IMR-90 (cell line): ENCODE measurements around the gene UBASH3B.

ENCODE experiments used
- BHLHE40 ChIP-seq: fragments of 150-350 bp; IDR thresholded peaks from 2 replicates; pipeline ENCODE4 v1.6.1; 2016; ENCODE audit warnings: mild to moderate bottlenecking, low read depth, low read length
- CEBPB ChIP-seq: IDR thresholded peaks from 2 replicates; pipeline ENCODE4 v1.6.1; 2012; ENCODE audit warnings: low read depth, low read length, improper control_type of control experiment
- CHD1 ChIP-seq: IDR thresholded peaks from 2 replicates; pipeline ENCODE4 v1.6.1; 2012; ENCODE audit warnings: low read depth, low read length, improper control_type of control experiment
- MAFK ChIP-seq: IDR thresholded peaks from 2 replicates; pipeline ENCODE4 v1.6.1; 2012; ENCODE audit warnings: low read depth, low read length, improper control_type of control experiment
- MAZ ChIP-seq: IDR thresholded peaks from 2 replicates; pipeline ENCODE4 v1.6.1; 2012; ENCODE audit warnings: low read depth, mild to moderate bottlenecking, low read length, improper control_type of control experiment, moderate library complexity, borderline replicate concordance
- MXI1 ChIP-seq: IDR thresholded peaks from 2 replicates; pipeline ENCODE4 v1.6.1; 2012; ENCODE audit warnings: low read depth, mild to moderate bottlenecking, low read length, moderate library complexity, borderline replicate concordance
- NFE2L2 ChIP-seq: fragments of 150-350 bp; IDR thresholded peaks from 2 replicates; pipeline ENCODE4 v1.6.1; 2016; ENCODE audit warnings: low read depth, mild to moderate bottlenecking, low read length
- POLR2A ChIP-seq: IDR thresholded peaks from 2 replicates; pipeline ENCODE4 v1.6.1; 2012; ENCODE audit warnings: mild to moderate bottlenecking, low read depth, low read length
- RAD21 ChIP-seq: IDR thresholded peaks from 2 replicates; pipeline ENCODE4 v1.6.1; 2012; ENCODE audit warnings: low read length, improper control_type of control experiment
- RCOR1 ChIP-seq: IDR thresholded peaks from 2 replicates; pipeline ENCODE4 v1.6.1; 2012; ENCODE audit warnings: mild to moderate bottlenecking, low read length, improper control_type of control experiment; ENCODE audit not compliant: insufficient replicate concordance
- RFX5 ChIP-seq: IDR thresholded peaks from 2 replicates; pipeline ENCODE4 v1.8.0; 2012; ENCODE audit warnings: low read depth, mild to moderate bottlenecking, low read length, moderate library complexity
- SMC3 ChIP-seq: fragments of 150-350 bp; IDR thresholded peaks from 2 replicates; pipeline ENCODE4 v1.6.1; 2016; ENCODE audit warnings: low read depth, mild to moderate bottlenecking, antibody characterized with exemption, low read length, moderate library complexity
- TF ChIP-seq, protein P1 (sequence below): conservative IDR thresholded peaks from 2 replicates; pipeline ENCODE4 v1.5.1; 2012; ENCODE audit warnings: mild to moderate bottlenecking, low read depth, low read length, improper control_type of control experiment
- TF ChIP-seq, protein P2 (sequence below): fragments of 150-350 bp; IDR thresholded peaks from 2 replicates; pipeline ENCODE4 v1.6.1; 2016; ENCODE audit warnings: low read depth, mild to moderate bottlenecking, low read length, moderate library complexity, borderline replicate concordance

DNA sequence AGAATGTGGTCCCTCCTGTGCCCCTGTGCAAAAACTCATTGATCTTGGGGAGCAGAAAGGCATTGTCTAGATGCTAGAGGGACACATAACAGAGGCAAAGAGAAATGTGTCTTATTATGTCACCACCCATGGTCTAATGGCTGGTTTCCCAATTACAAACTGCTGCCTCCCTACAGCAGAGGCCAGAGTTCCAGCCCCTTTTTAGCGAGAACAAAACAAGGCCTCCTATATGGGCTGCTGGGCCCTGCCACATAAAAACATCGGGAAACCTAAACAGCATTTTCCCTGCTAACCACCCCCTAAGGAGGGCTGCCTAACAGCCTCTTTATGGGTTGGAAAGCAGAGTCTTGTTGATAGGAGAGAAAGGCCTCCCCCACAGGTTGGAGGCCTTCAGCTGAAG, 107.6 kb downstream of the UBASH3B start:
- TF ChIP-seq, protein P1, sequence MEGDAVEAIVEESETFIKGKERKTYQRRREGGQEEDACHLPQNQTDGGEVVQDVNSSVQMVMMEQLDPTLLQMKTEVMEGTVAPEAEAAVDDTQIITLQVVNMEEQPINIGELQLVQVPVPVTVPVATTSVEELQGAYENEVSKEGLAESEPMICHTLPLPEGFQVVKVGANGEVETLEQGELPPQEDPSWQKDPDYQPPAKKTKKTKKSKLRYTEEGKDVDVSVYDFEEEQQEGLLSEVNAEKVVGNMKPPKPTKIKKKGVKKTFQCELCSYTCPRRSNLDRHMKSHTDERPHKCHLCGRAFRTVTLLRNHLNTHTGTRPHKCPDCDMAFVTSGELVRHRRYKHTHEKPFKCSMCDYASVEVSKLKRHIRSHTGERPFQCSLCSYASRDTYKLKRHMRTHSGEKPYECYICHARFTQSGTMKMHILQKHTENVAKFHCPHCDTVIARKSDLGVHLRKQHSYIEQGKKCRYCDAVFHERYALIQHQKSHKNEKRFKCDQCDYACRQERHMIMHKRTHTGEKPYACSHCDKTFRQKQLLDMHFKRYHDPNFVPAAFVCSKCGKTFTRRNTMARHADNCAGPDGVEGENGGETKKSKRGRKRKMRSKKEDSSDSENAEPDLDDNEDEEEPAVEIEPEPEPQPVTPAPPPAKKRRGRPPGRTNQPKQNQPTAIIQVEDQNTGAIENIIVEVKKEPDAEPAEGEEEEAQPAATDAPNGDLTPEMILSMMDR: no peak
- TF ChIP-seq POLR2A (no peak), MAFK (no peak), SMC3 (no peak), RAD21 (no peak), CEBPB (no peak), MXI1 (no peak), RFX5 (no peak), MAZ (no peak), NFE2L2 (no peak), BHLHE40 (no peak), CHD1 (no peak), RCOR1 (no peak)
- TF ChIP-seq, protein P2, sequence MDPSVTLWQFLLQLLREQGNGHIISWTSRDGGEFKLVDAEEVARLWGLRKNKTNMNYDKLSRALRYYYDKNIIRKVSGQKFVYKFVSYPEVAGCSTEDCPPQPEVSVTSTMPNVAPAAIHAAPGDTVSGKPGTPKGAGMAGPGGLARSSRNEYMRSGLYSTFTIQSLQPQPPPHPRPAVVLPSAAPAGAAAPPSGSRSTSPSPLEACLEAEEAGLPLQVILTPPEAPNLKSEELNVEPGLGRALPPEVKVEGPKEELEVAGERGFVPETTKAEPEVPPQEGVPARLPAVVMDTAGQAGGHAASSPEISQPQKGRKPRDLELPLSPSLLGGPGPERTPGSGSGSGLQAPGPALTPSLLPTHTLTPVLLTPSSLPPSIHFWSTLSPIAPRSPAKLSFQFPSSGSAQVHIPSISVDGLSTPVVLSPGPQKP: no peak
